Brain pericyte (primary cell): ENCODE data around the gene MAP3K4.

Source experiments
- DNase-seq: peaks from one replicate; pipeline ENCODE4 v3.0.0-alpha.2; 2012; ENCODE audit warnings: low read depth, low spot score

Gene MAP3K4

GRCh38 chr6:160991406-160992060 is at the start of gene MAP3K4:
Gene MAP3K4 (plus strand): TSS chr6:160991769. CDS start chr6:160991932, 163 bp downstream.
- DNase-seq, result no peak

- DNase-seq, result no peak
These were observed 47.6 kb upstream of the MAP3K4 start for GRCh38 chr6:160943997-160944396.

GRCh38 chr6:160945516-160946177 is 45.9 kb upstream of the MAP3K4 start:
- DNase-seq, result no peak

- DNase-seq, result no peak
These were observed 42.0 kb upstream of the MAP3K4 start for GRCh38 chr6:160949531-160949930.

GRCh38 chr6:160950507-160950906 is 41.1 kb upstream of the MAP3K4 start:
- DNase-seq, result peak; percentile 15

- DNase-seq, result no peak
These were observed 40.2 kb upstream of the MAP3K4 start for GRCh38 chr6:160951187-160952030.

GRCh38 chr6:160952633-160953281 is 38.8 kb upstream of the MAP3K4 start:
- DNase-seq, result no peak

- no peak for DNase-seq
These were observed 35.9 kb upstream of the MAP3K4 start for GRCh38 chr6:160955508-160956295.

- no peak for DNase-seq
These were observed 35.1 kb upstream of the MAP3K4 start for GRCh38 chr6:160956300-160957035.

GRCh38 chr6:160959726-160960435 is 31.7 kb upstream of the MAP3K4 start:
- DNase-seq, result no peak

- DNase-seq, result no peak
These were observed 30.7 kb upstream of the MAP3K4 start for GRCh38 chr6:160960839-160961238.

GRCh38 chr6:160962835-160963623 is 28.5 kb upstream of the MAP3K4 start:
- DNase-seq, result no peak

- DNase-seq, result no peak
These were observed 27.9 kb upstream of the MAP3K4 start for GRCh38 chr6:160963651-160964050.

GRCh38 chr6:160965893-160966292 is 25.7 kb upstream of the MAP3K4 start:
- no peak for DNase-seq

- no peak for DNase-seq
These were observed 24.9 kb upstream of the MAP3K4 start for GRCh38 chr6:160966493-160967229.

GRCh38 chr6:160967351-160967750 is 24.2 kb upstream of the MAP3K4 start:
- DNase-seq, result no peak

GRCh38 chr6:160967833-160968232 is 23.7 kb upstream of the MAP3K4 start:
- DNase-seq, result no peak

- no peak for DNase-seq
These were observed 20.4 kb upstream of the MAP3K4 start for GRCh38 chr6:160971171-160971570.
